Lower leg skin (tissue), 4 donors: ENCODE results near the gene FOXD1. TPM values are rescaled to one million over a fixed set of nuclear protein-coding genes. Genes with fewer than 3 reads are reported as not detected.
"Not testable (repeated sequence)": the region's sequence is repeated elsewhere in the genome, so short reads cannot be mapped to it uniquely, and the experiment has no call there.

Experiments
- DNase-seq, 2 donors: peaks; one replicate each; pipeline ENCODE4 v3.0.0-alpha.2; 2019; ENCODE audit warnings: low spot score in 2 of 2
- H3K4me3 ChIP-seq: fragments of 200-600 bp; sonication (generic); 2 replicates; pipeline ENCODE4 v1.5.1; 2017; ENCODE audit warnings: mild to moderate bottlenecking, low read depth; ENCODE audit not compliant: poor library complexity, severe bottlenecking
- CTCF ChIP-seq, 3 donors: fragments of 450-650 bp; IDR thresholded peaks; one replicate each; pipeline ENCODE4 v1.5.1; 2016; ENCODE audit warnings: antibody characterized with exemption in 3 of 3, mild to moderate bottlenecking in 3 of 3, moderate library complexity in 2 of 3
- POLR2A ChIP-seq, 2 donors: fragments of 450-650 bp; IDR thresholded peaks; one replicate each; pipeline ENCODE4 v1.6.1; 2016 to 2017; ENCODE audit warnings: antibody characterized with exemption in 2 of 2, mild to moderate bottlenecking in 1 of 2, moderate library complexity in 1 of 2
- WGBS, 2 donors: methylation state at CpG; one replicate each; pipeline ENCODE4 v1.1.5; 2018; 5-methylcytosine and 5-hydroxymethylcytosine counted together
- intact Hi-C: fragments of 100-400 bp; cut with DNase I; formaldehyde crosslinking; loops from one replicate; pipeline ENCODE4 v1.15.0; 2023; ENCODE audit warnings: low total_unique reads
- total RNA-seq, 4 donors: library from RNA; depleted of rRNA; stranded (reverse); fragments of >200 nt; gene quantifications; one replicate each; pipeline ENCODE4 v1.1.0, GENCODE V29; 2016

The FOXD1 gene
- total RNA-seq, 4 donors from 2014 or later, result 0.63 to 2.2 (median 1.8) TPM

GRCh38 chr5:73480500-73480899, 31.9 kb upstream of the FOXD1 start:
- no peak overlapping the region for H3K4me3 ChIP-seq
- 85 to 88% methylated on average over 1 of the region's 1 CpG for WGBS, 2 donors
- no peak for TF ChIP-seq CTCF (IDR thresholded peaks at IDR 0.05)
- TF ChIP-seq POLR2A (IDR thresholded peaks at IDR 0.05), result no peak
- intact Hi-C loops, result no loop called here
- DNase-seq, result no peak

- no peak for TF ChIP-seq POLR2A (IDR thresholded peaks at IDR 0.05)
- TF ChIP-seq CTCF (IDR thresholded peaks at IDR 0.05), result no peak
- DNase-seq, result no peak
- H3K4me3 ChIP-seq, result no peak overlapping the region
- intact Hi-C loops, result no loop called here
- 57 to 67% methylated on average over 3 of the region's 3 CpGs for WGBS, 2 donors
Observed at GRCh38 chr5:73472116-73472515, 23.5 kb upstream of the FOXD1 start.

- intact Hi-C loops, result no loop called here
- H3K4me3 ChIP-seq, result no peak overlapping the region
- TF ChIP-seq CTCF (IDR thresholded peaks at IDR 0.05), result no peak
- no peak for TF ChIP-seq POLR2A (IDR thresholded peaks at IDR 0.05)
- DNase-seq, result no peak
Observed at GRCh38 chr5:73471654-73472053, 23.1 kb upstream of the FOXD1 start.

GRCh38 chr5:73469878-73470277, 21.3 kb upstream of the FOXD1 start:
- 95 to 96% methylated on average over 8 of the region's 8 CpGs for WGBS, 2 donors
- intact Hi-C loops, result no loop called here
- no peak for DNase-seq
- no peak for TF ChIP-seq POLR2A (IDR thresholded peaks at IDR 0.05)
- no peak for TF ChIP-seq CTCF (IDR thresholded peaks at IDR 0.05)
- H3K4me3 ChIP-seq, result no peak overlapping the region

- H3K4me3 ChIP-seq, intact Hi-C loops, DNase-seq: not testable (repeated sequence)
- 67 to 72% methylated on average over 3 of the region's 3 CpGs for WGBS, 2 donors
Observed at GRCh38 chr5:73468638-73469037, 20.1 kb upstream of the FOXD1 start.

- TF ChIP-seq POLR2A (IDR thresholded peaks at IDR 0.05), result no peak
- no peak for TF ChIP-seq CTCF (IDR thresholded peaks at IDR 0.05)
- H3K4me3 ChIP-seq, result no peak overlapping the region
- 45 to 58% methylated on average over 7 of the region's 7 CpGs for WGBS, 2 donors
- DNase-seq, result no peak
- intact Hi-C loops, result no loop called here
Observed at GRCh38 chr5:73464016-73464745, 15.6 kb upstream of the FOXD1 start.
